ENCODE data around the gene LRRC18. TPM values are rescaled to one million over a fixed set of nuclear protein-coding genes. Genes with fewer than 3 reads are reported as not detected.

LRRC18 gene
- total and polyA plus RNA-seq, 2 donors (not counting 3 experiments of a cell fraction or from before 2014, with no cell fraction given): not detected

GRCh38 chr10:48902096-48902495 is 37.5 kb downstream of the LRRC18 start:
- Histone ChIP-seq H3K9me1 (replicated peaks; ENCODE audit: control insufficient read depth, extremely low read depth, insufficient read depth, low read length) (no peaks in the 10 kb centered on the region), H3K27me3 (ENCODE audit: control insufficient read depth in 2 of 2, insufficient read depth in 2 of 2, low read length in 2 of 2) (no peaks in the 10 kb centered on the region), H3K9me3 (replicated peaks; ENCODE audit: control insufficient read depth, insufficient read depth, low read length) (no peaks in the 10 kb centered on the region), H4K20me1 (replicated peaks; ENCODE audit: control insufficient read depth, extremely low read depth, insufficient read depth, low read length) (no peaks in the 10 kb centered on the region), H3K4me2 (ENCODE audit: insufficient read depth, low read length) (no peak overlapping the region), H2AFZ (ENCODE audit: low read depth, low read length) (no peak overlapping the region), H3K27ac (ENCODE audit: insufficient read depth, low read depth, low read length) (no peak overlapping the region), H3K36me3 (ENCODE audit: control insufficient read depth in 2 of 2, extremely low read depth in 1 of 2, insufficient read depth in 2 of 2, low read length in 2 of 2) (no peaks in the 10 kb centered on the region), H3K4me1 (ENCODE audit: control insufficient read depth, extremely low read depth, insufficient read depth, low read length) (no peaks in the 10 kb centered on the region), H3K9ac (replicated peaks; ENCODE audit: extremely low read depth, insufficient read depth, low read length) (no peak overlapping the region), H3K4me3 (replicated peaks in 1 of 3; ENCODE audit: insufficient read depth in 1 of 3, low read depth in 1 of 3, low read length in 3 of 3) (no peak overlapping the region), H3K79me2 (ENCODE audit: control insufficient read depth, insufficient read depth, low read length) (no peaks in the 10 kb centered on the region)
- CTCF ChIA-PET: no interaction called here
- POLR2A ChIA-PET: no interaction called here
- FAIRE-seq (no peak), DNase-seq (ENCODE audit: low read depth, low spot score) (no peak)
- TF ChIP-seq MYC (IDR thresholded peaks at IDR 0.05; ENCODE audit: low read depth, low read length) (no peak), GATA2 (IDR thresholded peaks at IDR 0.05; ENCODE audit: insufficient read depth, insufficient read length, low read depth, low read length) (no peak), FOS (IDR thresholded peaks at IDR 0.05; ENCODE audit: borderline replicate concordance, insufficient read depth, low read length) (no peak), JUN (IDR thresholded peaks at IDR 0.05; ENCODE audit: borderline replicate concordance, insufficient read depth, insufficient read length, low read depth) (no peak), EZH2 (IDR thresholded peaks at IDR 0.05; ENCODE audit: borderline replicate concordance, low read depth, low read length, severe bottlenecking) (no peak), POLR2AphosphoS5 (IDR thresholded peaks at IDR 0.05; ENCODE audit: insufficient read depth, low read depth, low read length) (no peak), POLR2A (IDR thresholded peaks at IDR 0.05; ENCODE audit: low read depth, low read length) (no peak)
- TF ChIP-seq, protein P1, sequence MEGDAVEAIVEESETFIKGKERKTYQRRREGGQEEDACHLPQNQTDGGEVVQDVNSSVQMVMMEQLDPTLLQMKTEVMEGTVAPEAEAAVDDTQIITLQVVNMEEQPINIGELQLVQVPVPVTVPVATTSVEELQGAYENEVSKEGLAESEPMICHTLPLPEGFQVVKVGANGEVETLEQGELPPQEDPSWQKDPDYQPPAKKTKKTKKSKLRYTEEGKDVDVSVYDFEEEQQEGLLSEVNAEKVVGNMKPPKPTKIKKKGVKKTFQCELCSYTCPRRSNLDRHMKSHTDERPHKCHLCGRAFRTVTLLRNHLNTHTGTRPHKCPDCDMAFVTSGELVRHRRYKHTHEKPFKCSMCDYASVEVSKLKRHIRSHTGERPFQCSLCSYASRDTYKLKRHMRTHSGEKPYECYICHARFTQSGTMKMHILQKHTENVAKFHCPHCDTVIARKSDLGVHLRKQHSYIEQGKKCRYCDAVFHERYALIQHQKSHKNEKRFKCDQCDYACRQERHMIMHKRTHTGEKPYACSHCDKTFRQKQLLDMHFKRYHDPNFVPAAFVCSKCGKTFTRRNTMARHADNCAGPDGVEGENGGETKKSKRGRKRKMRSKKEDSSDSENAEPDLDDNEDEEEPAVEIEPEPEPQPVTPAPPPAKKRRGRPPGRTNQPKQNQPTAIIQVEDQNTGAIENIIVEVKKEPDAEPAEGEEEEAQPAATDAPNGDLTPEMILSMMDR (IDR thresholded peaks at IDR 0.05; ENCODE audit: extremely low read depth in 1 of 2, insufficient read depth in 1 of 2, low read depth in 1 of 2, low read length in 2 of 2): no peak
- TF ChIP-seq, protein P2, sequence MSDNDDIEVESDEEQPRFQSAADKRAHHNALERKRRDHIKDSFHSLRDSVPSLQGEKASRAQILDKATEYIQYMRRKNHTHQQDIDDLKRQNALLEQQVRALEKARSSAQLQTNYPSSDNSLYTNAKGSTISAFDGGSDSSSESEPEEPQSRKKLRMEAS (IDR thresholded peaks at IDR 0.05; ENCODE audit: insufficient read depth, insufficient read length): no peak
- no TSS peak for BruUV-seq (replicated peaks)
- intact Hi-C loops (cut with micrococcal nuclease) (no loop called here), dilution Hi-C loops (cut with MboI; ENCODE audit: extremely low pct_ligation_motif_present, low sequenced_read_pairs) (no loop called here)
